GM23248 (cell line): ENCODE data around the gene DECR2.
"Not testable (repeated sequence)": the region's sequence is repeated elsewhere in the genome, so short reads cannot be mapped to it uniquely, and the experiment has no call there.

Experiments used
- EZH2 ChIP-seq: fragments of 200-600 bp; sonication (generic); IDR thresholded peaks from 2 replicates; pipeline ENCODE4 v1.6.1; 2018; ENCODE audit warnings: antibody characterized with exemption, mild to moderate bottlenecking; ENCODE audit not compliant: insufficient read depth, poor library complexity, severe bottlenecking
- EZH2phosphoT487 ChIP-seq: fragments of 200-600 bp; sonication (generic); IDR thresholded peaks from 2 replicates; pipeline ENCODE4 v1.6.1; 2018; ENCODE audit warnings: antibody characterized with exemption, moderate library complexity, mild to moderate bottlenecking, low read depth; ENCODE audit not compliant: insufficient read depth

GRCh38 chr16:415170-415498 is 13.4 kb downstream of the DECR2 start:
- not testable (repeated sequence) for TF ChIP-seq EZH2, EZH2phosphoT487
